PC-3 (cell line): ENCODE data around the gene TMEM123. TPM values are rescaled to one million over a fixed set of nuclear protein-coding genes. Genes with fewer than 3 reads are reported as not detected.

ENCODE experiments used
- ATAC-seq: fragments of 200-7000 bp; cut with Tn5 transposase; 2 replicates; pipeline ENCODE4 v1.9.1; 2020; ENCODE audit warnings: mild to moderate bottlenecking, moderate library complexity
- BruUV-seq: library from RNA; stranded (reverse); fragments of 400-500 nt; replicated peaks from 2 replicates; lab custom pipeline; 2021; lab: Mats Ljungman, UMichigan
- CTCF ChIA-PET: fragments of 300-600 bp; sonication (Branson Sonifier 250); formaldehyde crosslinking; loops from one replicate; lab custom pipeline; 2022; ENCODE audit warnings: antibody characterized with exemption; lab: Charles Lee
- POLR2A ChIA-PET: fragments of 300-600 bp; sonication (Branson Sonifier 250); formaldehyde crosslinking; loops from one replicate; lab custom pipeline; 2022; ENCODE audit warnings: antibody characterized with exemption; ENCODE audit not compliant: unreplicated experiment; lab: Charles Lee
- DNase-seq: peaks from one replicate; pipeline ENCODE4 v3.0.0-alpha.2; 2015
- H2AFZ ChIP-seq: fragments of 300-600 bp; sonication (generic); 2 replicates; pipeline ENCODE4 v1.6.0; 2016; ENCODE audit warnings: antibody characterized with exemption, low read length
- H3F3A ChIP-seq: fragments of 300-600 bp; sonication (generic); one replicate; pipeline ENCODE4 v1.6.0; 2017; ENCODE audit warnings: antibody characterized with exemption, low read length, control low read depth, mild to moderate bottlenecking; ENCODE audit not compliant: unreplicated experiment
- H3K27ac ChIP-seq: fragments of 300-600 bp; sonication (generic); 2 replicates; pipeline ENCODE4 v1.5.1; 2016; ENCODE audit warnings: mild to moderate bottlenecking, low read length
- H3K27me3 ChIP-seq: fragments of 300-600 bp; sonication (generic); 2 replicates; pipeline ENCODE4 v1.6.1; 2016; ENCODE audit warnings: low read length, mixed read lengths
- H3K36me3 ChIP-seq: fragments of 300-600 bp; sonication (generic); 2 replicates; pipeline ENCODE4 v1.6.1; 2016; ENCODE audit warnings: low read depth, mixed run types, low read length, mixed read lengths
- H3K4me1 ChIP-seq: fragments of 300-600 bp; sonication (generic); 2 replicates; pipeline ENCODE4 v1.5.1; 2016; ENCODE audit warnings: low read length; ENCODE audit not compliant: insufficient read depth
- H3K4me2 ChIP-seq: fragments of 300-600 bp; sonication (generic); 2 replicates; pipeline ENCODE4 v1.6.0; 2016; ENCODE audit warnings: low read length
- H3K4me3 ChIP-seq: fragments of 300-600 bp; sonication (generic); 2 replicates; pipeline ENCODE4 v1.5.1; 2016; ENCODE audit warnings: mild to moderate bottlenecking, low read length, mixed read lengths
- H3K79me2 ChIP-seq: fragments of 300-600 bp; sonication (generic); 2 replicates; pipeline ENCODE4 v1.6.1; 2017; ENCODE audit warnings: low read length, mixed read lengths
- H3K9ac ChIP-seq: fragments of 300-600 bp; sonication (generic); 2 replicates; pipeline ENCODE4 v1.6.0; 2016; ENCODE audit warnings: mild to moderate bottlenecking, low read length
- H3K9me2 ChIP-seq: fragments of 300-600 bp; sonication (generic); replicated peaks from 2 replicates; pipeline ENCODE4 v1.6.1; 2016; ENCODE audit warnings: mixed run types, low read length, mixed read lengths
- H3K9me3 ChIP-seq: fragments of 300-600 bp; sonication (generic); 2 replicates; pipeline ENCODE4 v1.6.1; 2016; ENCODE audit warnings: low read length, mixed read lengths
- H4K20me1 ChIP-seq: fragments of 300-600 bp; sonication (generic); 2 replicates; pipeline ENCODE4 v1.6.1; 2016; ENCODE audit warnings: low read length, mixed read lengths
- EZH2 ChIP-seq: fragments of 300-600 bp; sonication (generic); IDR thresholded peaks from one replicate; pipeline ENCODE4 v1.6.1; 2017; ENCODE audit warnings: antibody characterized with exemption, mild to moderate bottlenecking, low read length; ENCODE audit not compliant: unreplicated experiment
- EZH2phosphoT487 ChIP-seq: fragments of 300-600 bp; sonication (generic); IDR thresholded peaks from 2 replicates; pipeline ENCODE4 v1.6.1; 2018; ENCODE audit warnings: mild to moderate bottlenecking, antibody characterized with exemption, low read length, borderline replicate concordance
- intact Hi-C: fragments of 100-400 bp; cut with micrococcal nuclease; formaldehyde crosslinking; loops from 2 replicates; pipeline ENCODE4 v1.9.0; 2023
- total RNA-seq: library from RNA; depleted of rRNA; stranded (reverse); fragments of >200 nt; gene quantifications from 2 replicates; pipeline ENCODE4 v1.2.3, GENCODE V29; 2014; rRNA removed
- TF ChIP-seq, protein P1 (sequence below): fragments of 300-600 bp; sonication (generic); conservative IDR thresholded peaks from 2 replicates; pipeline ENCODE4 v1.5.1; 2017; ENCODE audit warnings: antibody characterized with exemption, low read depth, mild to moderate bottlenecking, low read length

The TMEM123 gene
- total RNA-seq, 1 experiment from 2014 or later: 163 TPM

DNA sequence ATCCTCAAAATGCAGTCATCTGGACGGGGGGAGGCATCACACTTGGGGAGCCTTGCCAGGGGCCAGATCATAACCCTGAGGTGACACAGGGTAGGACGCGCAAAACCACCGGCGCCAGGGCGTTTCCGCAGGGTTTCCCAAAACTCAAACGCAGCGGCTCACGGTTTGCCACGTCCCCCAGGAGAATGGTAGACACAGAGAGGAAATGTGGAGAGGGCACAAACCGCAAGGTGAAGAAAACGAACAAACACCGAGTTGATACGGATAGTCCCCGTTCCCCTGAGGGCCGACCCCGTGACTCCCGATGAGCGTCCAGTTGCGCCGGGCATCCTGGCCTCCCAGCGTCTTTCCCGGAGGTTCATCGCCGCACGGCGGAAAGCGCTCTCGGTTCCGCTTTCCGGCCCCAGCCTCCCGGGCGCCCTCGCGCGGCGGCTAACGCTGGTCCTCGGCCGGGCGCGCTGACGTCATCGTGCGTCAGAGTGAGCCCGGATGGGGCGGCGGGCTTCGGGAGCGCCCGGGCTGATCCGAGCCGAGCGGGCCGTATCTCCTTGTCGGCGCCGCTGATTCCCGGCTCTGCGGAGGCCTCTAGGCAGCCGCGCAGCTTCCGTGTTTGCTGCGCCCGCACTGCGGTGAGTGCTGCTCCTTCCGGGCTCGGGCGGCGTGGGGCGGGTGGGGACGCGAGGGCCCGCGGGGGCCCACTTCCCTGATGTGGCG, 105.7 kb downstream of the TMEM123 start, which contains the start of gene BIRC2:
BIRC2 (plus strand) TSS at position 467 of the 714 bp plus-strand sequence. CDS start 2,641 bp downstream, outside the sequence.
- Histone ChIP-seq H3K27ac (peak within 1 kb of the TSS; percentile 90), H3K27me3 (no peaks in the 10 kb centered on the region), H3K9me3 (no peaks in the 10 kb centered on the region), H2AFZ (peak within 1 kb of the TSS; percentile 97), H3K4me2 (peak within 1 kb of the TSS; percentile 84), H3K9ac (peak within 1 kb of the TSS; percentile 91), H3K36me3 (peaks cover 14% of the 10 kb centered on the region; the same call in 1 of the 2 replicates), H3K4me3 (peak within 1 kb of the TSS; percentile 88), H3K4me1 (peaks cover 34% of the 10 kb centered on the region), H3F3A (peaks cover 6% of the 10 kb centered on the region), H4K20me1 (peaks cover 9% of the 10 kb centered on the region), H3K9me2 (no peaks in the 10 kb centered on the region), H3K79me2 (peaks cover 44% of the 10 kb centered on the region)
- BruUV-seq: TSS peak; percentile 86
- ATAC-seq: peak; percentile 78
- DNase-seq: peak; percentile 99
- POLR2A ChIA-PET: interaction anchor here (0.7 kb wide), 1 partner anchor 34 kb away, joined by 14 read pairs; no protein-coding TSS in a partner anchor
- TF ChIP-seq EZH2phosphoT487: no peak
- TF ChIP-seq EZH2: no peak
- TF ChIP-seq, protein P1, sequence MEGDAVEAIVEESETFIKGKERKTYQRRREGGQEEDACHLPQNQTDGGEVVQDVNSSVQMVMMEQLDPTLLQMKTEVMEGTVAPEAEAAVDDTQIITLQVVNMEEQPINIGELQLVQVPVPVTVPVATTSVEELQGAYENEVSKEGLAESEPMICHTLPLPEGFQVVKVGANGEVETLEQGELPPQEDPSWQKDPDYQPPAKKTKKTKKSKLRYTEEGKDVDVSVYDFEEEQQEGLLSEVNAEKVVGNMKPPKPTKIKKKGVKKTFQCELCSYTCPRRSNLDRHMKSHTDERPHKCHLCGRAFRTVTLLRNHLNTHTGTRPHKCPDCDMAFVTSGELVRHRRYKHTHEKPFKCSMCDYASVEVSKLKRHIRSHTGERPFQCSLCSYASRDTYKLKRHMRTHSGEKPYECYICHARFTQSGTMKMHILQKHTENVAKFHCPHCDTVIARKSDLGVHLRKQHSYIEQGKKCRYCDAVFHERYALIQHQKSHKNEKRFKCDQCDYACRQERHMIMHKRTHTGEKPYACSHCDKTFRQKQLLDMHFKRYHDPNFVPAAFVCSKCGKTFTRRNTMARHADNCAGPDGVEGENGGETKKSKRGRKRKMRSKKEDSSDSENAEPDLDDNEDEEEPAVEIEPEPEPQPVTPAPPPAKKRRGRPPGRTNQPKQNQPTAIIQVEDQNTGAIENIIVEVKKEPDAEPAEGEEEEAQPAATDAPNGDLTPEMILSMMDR: peak; percentile 77
- CTCF ChIA-PET: no interaction called here
- intact Hi-C loops: loop anchor here (1.0 to 10.0 kb wide), 8 partner anchors 30 to 432 kb away; partner anchors contain the start of genes ANGPTL5, BIRC3, CEP126 and TMEM123

DNA sequence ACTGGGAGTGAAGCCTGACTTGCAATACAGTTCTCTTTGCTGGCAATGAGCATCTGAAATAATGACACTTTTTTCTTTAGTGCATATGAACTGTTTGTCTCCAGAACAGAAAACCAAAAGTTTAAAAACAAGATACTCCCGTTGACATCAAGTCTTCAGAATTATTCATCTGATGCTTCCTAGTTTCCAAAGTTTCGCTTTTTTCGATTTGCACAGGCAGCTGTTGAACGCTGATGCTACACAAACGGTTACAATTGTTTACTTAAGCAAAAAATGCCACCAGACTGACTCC, 106.2 kb downstream of the TMEM123 start:
- H3K9me3 ChIP-seq: no peaks in the 10 kb centered on the region
- ChIA-PET POLR2A (interaction anchor here (0.7 kb wide), 1 partner anchor 34 kb away, joined by 14 read pairs; no protein-coding TSS in a partner anchor), CTCF (no interaction called here)
- H3K27ac ChIP-seq: peak overlapping the region; percentile 90
- ATAC-seq (no peak), DNase-seq (no peak)
- BruUV-seq: no TSS peak
- peaks cover 34% of the 10 kb centered on the region for H3K4me1 ChIP-seq
- H3K4me3 ChIP-seq: peak overlapping the region; percentile 88
- H3K36me3 ChIP-seq: peaks cover 10% of the 10 kb centered on the region; the same call in 1 of the 2 replicates
- no peaks in the 10 kb centered on the region for H3K9me2 ChIP-seq
- peak overlapping the region; percentile 91 for H3K9ac ChIP-seq
- peak overlapping the region; percentile 84 for H3K4me2 ChIP-seq
- no peak for TF ChIP-seq EZH2phosphoT487
- TF ChIP-seq EZH2: no peak
- no peaks in the 10 kb centered on the region for H3K27me3 ChIP-seq
- peaks cover 9% of the 10 kb centered on the region for H4K20me1 ChIP-seq
- peaks cover 6% of the 10 kb centered on the region for H3F3A ChIP-seq
- intact Hi-C loops: loop anchor here (1.0 to 10.0 kb wide), 7 partner anchors 39 to 432 kb away; partner anchors contain the start of genes ANGPTL5, CEP126, TMEM123 and YAP1
- H2AFZ ChIP-seq: peak overlapping the region; percentile 97
- H3K79me2 ChIP-seq: peaks cover 41% of the 10 kb centered on the region

Other genes starting within 250 kb of the TMEM123 start
- 3.9 and 4.2 TPM in 2 replicates for gene BIRC3, start 135.3 kb downstream of the TMEM123 start, total RNA-seq
- 36.1 and 42.6 TPM in 2 replicates for gene BIRC2, start 105.6 kb downstream of the TMEM123 start, total RNA-seq
- 0.18 TPM in 1 of 2 replicates, not detected in the other for gene MMP7, start 78.0 kb upstream of the TMEM123 start, total RNA-seq
- gene MMP20, start 172.6 kb upstream of the TMEM123 start, total RNA-seq: not detected in 2 replicates